Activated CD4-positive, alpha-beta memory T cell treated with anti-CD3 and anti-CD28 coated beads, Interleukin-2, amount 10 ng/mL, durations not matched to agents 7 days and 5 days (primary cell): ENCODE measurements around the gene GRAMD2A. TPM values are rescaled to one million over a fixed set of nuclear protein-coding genes. Genes with fewer than 3 reads are reported as not detected.

Experiments used
- CTCF ChIA-PET: fragments of 350-600 bp; sonication (Branson Sonifier 250); formaldehyde crosslinking; loops from one replicate; lab custom pipeline; 2021; ENCODE audit warnings: antibody characterized with exemption, inconsistent platforms; lab: Charles Lee
- POLR2A ChIA-PET: fragments of 350-600 bp; sonication (Branson Sonifier 250); formaldehyde crosslinking; loops from one replicate; lab custom pipeline; 2021; ENCODE audit warnings: antibody characterized with exemption; lab: Charles Lee
- DNase-seq: peaks from one replicate; pipeline ENCODE4 v3.0.0-alpha.2; 2020
- H3K27ac Mint-ChIP-seq: one replicate; pipeline ENCODE4 v1.8.0; 2021; ENCODE audit warnings: mild to moderate bottlenecking, mixed read lengths
- H3K27me3 Mint-ChIP-seq: one replicate; pipeline ENCODE4 v1.8.0; 2021; ENCODE audit warnings: mixed read lengths
- H3K36me3 Mint-ChIP-seq: one replicate; pipeline ENCODE4 v1.8.0; 2021; ENCODE audit warnings: low read depth, mixed read lengths
- H3K4me1 Mint-ChIP-seq: one replicate; pipeline ENCODE4 v1.8.0; 2021; ENCODE audit warnings: mixed read lengths
- H3K4me3 Mint-ChIP-seq: one replicate; pipeline ENCODE4 v1.8.0; 2021; ENCODE audit warnings: mild to moderate bottlenecking, mixed read lengths
- H3K9me3 Mint-ChIP-seq: one replicate; pipeline ENCODE4 v1.8.0; 2021; ENCODE audit warnings: mixed read lengths
- total RNA-seq, 2 experiments: library from RNA; stranded (reverse); gene quantifications; one replicate each; pipeline ENCODE4 v1.2.3, GENCODE V29; 2021

GRAMD2A gene
- total RNA-seq, 2 experiments from 2014 or later: not detected

- H3K27ac Mint-ChIP-seq: peak within 1 kb of the TSS; percentile 99
- H3K4me1 Mint-ChIP-seq: peaks cover 44% of the 10 kb centered on the region
- H3K9me3 Mint-ChIP-seq: no peaks in the 10 kb centered on the region
- H3K27me3 Mint-ChIP-seq: no peaks in the 10 kb centered on the region
- H3K36me3 Mint-ChIP-seq: peaks cover 32% of the 10 kb centered on the region
- ChIA-PET CTCF (interaction anchor here (1.0 to 1.6 kb wide), 5 partner anchors 12 to 242 kb away, joined by 3 to 6 read pairs (median 5); no protein-coding TSS in a partner anchor), POLR2A (interaction anchor here (0.7 to 5.1 kb wide), 26 partner anchors 9 to 455 kb away, joined by 3 to 61 read pairs (median 3); partner anchors contain the start of genes ARIH1, BBS4, GRAMD2A and HEXA)
- H3K4me3 Mint-ChIP-seq: peak within 1 kb of the TSS; percentile 100
- DNase-seq: peak; percentile 96
Observed at GRCh38 chr15:72231066-72231832, 33.7 kb upstream of the GRAMD2A start, which contains the start of gene PKM. PKM (minus strand) TSS chr15:72231190; CDS start chr15:72219097, 12,093 bp downstream.

DNA sequence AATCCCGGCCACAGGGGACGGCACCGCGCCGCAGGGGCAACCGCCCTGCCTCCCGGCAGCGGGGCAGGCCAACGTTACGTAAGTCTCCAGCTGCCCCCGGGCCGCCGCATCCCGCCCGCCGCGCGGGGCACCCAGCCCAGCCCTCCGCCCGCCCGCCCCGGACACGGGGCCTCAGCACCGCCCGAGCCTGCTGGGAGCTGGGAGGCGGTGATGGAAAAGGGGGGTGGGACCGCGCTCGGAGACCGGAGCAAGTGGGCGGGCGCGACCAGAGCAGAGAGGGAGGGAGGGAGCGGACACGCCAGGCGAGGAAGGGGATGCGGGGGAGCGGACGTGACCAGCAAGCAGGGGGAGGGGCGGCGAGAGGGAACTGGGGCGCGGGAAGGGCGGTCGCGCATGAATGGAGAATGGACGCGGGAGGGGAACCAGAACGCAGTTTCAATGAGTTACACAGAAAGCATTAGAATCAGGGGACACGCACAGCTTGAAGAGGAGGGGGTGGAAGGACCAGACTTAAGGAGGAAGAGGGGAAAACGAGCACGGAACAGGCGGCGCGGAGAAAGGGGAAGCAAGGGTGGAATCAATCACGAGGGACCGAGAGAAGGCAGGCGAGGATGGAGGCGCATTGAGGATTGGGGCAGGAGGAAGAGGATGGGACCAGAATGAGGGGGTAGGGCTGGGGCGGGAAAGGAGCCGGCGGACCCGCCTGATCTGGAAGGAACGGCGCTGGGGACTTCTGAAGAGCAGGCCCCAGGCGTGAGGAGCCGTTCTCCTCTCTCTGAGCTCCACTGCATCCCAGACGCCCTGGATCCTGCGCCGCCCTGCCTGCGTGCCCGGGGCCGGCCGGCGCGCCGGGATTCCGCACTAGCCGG is 32.8 kb upstream of the GRAMD2A start:
- Mint-ChIP-seq H3K4me3 (peak overlapping the region; percentile 100), H3K27me3 (no peaks in the 10 kb centered on the region), H3K27ac (peak overlapping the region; percentile 99), H3K9me3 (no peaks in the 10 kb centered on the region), H3K36me3 (peaks cover 39% of the 10 kb centered on the region), H3K4me1 (peaks cover 51% of the 10 kb centered on the region)
- POLR2A ChIA-PET: interaction anchor here (0.6 to 6.7 kb wide), 17 partner anchors 10 to 935 kb away, joined by 3 to 109 read pairs (median 4); partner anchors contain the start of genes ARIH1, BBS4, GRAMD2A and HEXA
- CTCF ChIA-PET: interaction anchor here (1.6 kb wide), 1 partner anchor 43 kb away, joined by 3 read pairs; no protein-coding TSS in a partner anchor
- DNase-seq: peak; percentile 79

- Mint-ChIP-seq H3K4me1 (peaks cover 54% of the 10 kb centered on the region), H3K36me3 (peaks cover 42% of the 10 kb centered on the region), H3K4me3 (peak overlapping the region; percentile 100), H3K27ac (peak overlapping the region; percentile 97), H3K27me3 (no peaks in the 10 kb centered on the region), H3K9me3 (no peaks in the 10 kb centered on the region)
- no peak for DNase-seq
- ChIA-PET POLR2A (interaction anchor here (0.6 to 6.7 kb wide), 12 partner anchors 10 to 934 kb away, joined by 3 to 109 read pairs (median 7); partner anchors contain the start of genes ARIH1, GRAMD2A, HEXA and PARP6), CTCF (interaction anchor here (1.6 to 3.9 kb wide), 2 partner anchors 31 to 44 kb away, joined by 3 to 28 read pairs; partner anchors contain the start of gene GRAMD2A)
Observed at GRCh38 chr15:72229947-72230196, 32.3 kb upstream of the GRAMD2A start.

DNA sequence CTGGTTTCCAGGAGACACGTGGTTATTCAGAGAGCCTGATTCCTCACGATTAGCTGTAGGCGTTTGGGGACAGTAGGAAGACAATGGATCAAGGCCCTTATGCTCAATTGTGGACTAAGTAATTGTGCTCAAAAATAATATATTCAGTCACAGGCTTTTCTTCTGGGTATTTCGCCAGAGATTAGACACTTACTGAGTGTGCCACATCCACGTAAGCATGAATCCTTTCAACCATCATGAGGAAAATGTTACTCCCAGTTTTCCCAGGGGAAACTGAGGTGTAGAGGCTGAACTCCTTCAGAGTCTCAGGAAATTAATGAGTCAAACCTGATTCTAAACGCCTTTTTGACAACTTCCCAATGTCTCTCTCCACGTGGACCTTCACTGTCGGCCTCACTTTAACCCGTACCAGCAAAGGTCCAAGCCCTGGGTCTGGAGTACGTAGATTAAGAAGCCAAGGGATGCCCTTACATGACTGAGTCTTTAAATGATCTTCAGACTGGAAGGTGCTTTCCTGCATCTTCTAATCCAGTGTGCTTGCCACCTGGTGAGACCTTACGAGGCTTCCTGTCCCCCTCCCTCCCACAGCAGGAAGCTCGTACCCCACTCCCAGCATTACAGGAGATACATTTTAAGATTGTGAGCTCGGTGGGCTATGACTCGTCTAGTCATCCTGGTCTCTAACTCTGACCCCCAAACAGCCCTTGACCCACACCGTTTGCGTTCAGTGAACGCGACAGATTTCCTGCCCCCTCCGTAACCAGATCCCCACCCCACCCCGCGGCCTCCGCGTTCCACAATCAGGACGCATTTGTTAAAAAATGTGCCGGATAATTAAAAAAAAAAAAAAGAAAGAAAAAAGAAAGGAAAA is 31.7 kb upstream of the GRAMD2A start:
- H3K36me3 Mint-ChIP-seq: peaks cover 44% of the 10 kb centered on the region
- H3K4me1 Mint-ChIP-seq: peaks cover 57% of the 10 kb centered on the region

GRCh38 chr15:72227720-72228119 is 30.1 kb upstream of the GRAMD2A start:
- H3K27me3 Mint-ChIP-seq: no peaks in the 10 kb centered on the region
- peak overlapping the region; percentile 97 for H3K27ac Mint-ChIP-seq
- DNase-seq: no peak
- peaks cover 60% of the 10 kb centered on the region for H3K36me3 Mint-ChIP-seq
- ChIA-PET CTCF (interaction anchor here (0.6 to 3.9 kb wide), 15 partner anchors 10 to 1731 kb away, joined by 3 to 30 read pairs (median 5); partner anchors contain the start of genes ARIH1 and GRAMD2A), POLR2A (interaction anchor here (0.8 to 6.7 kb wide), 11 partner anchors 11 to 248 kb away, joined by 4 to 109 read pairs (median 19); partner anchors contain the start of genes ARIH1, GRAMD2A, HEXA and PARP6)
- H3K9me3 Mint-ChIP-seq: no peaks in the 10 kb centered on the region
- H3K4me1 Mint-ChIP-seq: peaks cover 66% of the 10 kb centered on the region
- H3K4me3 Mint-ChIP-seq: peak overlapping the region; percentile 100

More for the DNA sequence above, 31.7 kb upstream of the GRAMD2A start:
- peak; percentile 38 for DNase-seq
- CTCF ChIA-PET: interaction anchor here (1.2 to 3.9 kb wide), 3 partner anchors 8 to 44 kb away, joined by 3 to 28 read pairs (median 5); partner anchors contain the start of gene GRAMD2A
- Mint-ChIP-seq H3K4me3 (peak overlapping the region; percentile 100), H3K27me3 (no peaks in the 10 kb centered on the region), H3K27ac (peak overlapping the region; percentile 97), H3K9me3 (no peaks in the 10 kb centered on the region)
- POLR2A ChIA-PET: interaction anchor here (0.6 to 6.7 kb wide), 10 partner anchors 9 to 934 kb away, joined by 3 to 109 read pairs (median 10); partner anchors contain the start of genes ARIH1, GRAMD2A, HEXA and PARP6

GRCh38 chr15:72227192-72227586 is 29.6 kb upstream of the GRAMD2A start:
- Mint-ChIP-seq H3K27ac (peak overlapping the region; percentile 97), H3K9me3 (no peaks in the 10 kb centered on the region), H3K4me1 (peaks cover 66% of the 10 kb centered on the region), H3K27me3 (no peaks in the 10 kb centered on the region), H3K4me3 (peak overlapping the region; percentile 100), H3K36me3 (peaks cover 65% of the 10 kb centered on the region)
- ChIA-PET CTCF (interaction anchor here (0.7 to 3.9 kb wide), 25 partner anchors 10 to 1732 kb away, joined by 3 to 30 read pairs (median 5); partner anchors contain the start of genes ARIH1, BBS4, GRAMD2A and HEXA), POLR2A (interaction anchor here (0.7 to 6.7 kb wide), 16 partner anchors 10 to 248 kb away, joined by 3 to 109 read pairs (median 14); partner anchors contain the start of genes ARIH1, GRAMD2A, HEXA and PARP6)
- peak; percentile 59 for DNase-seq

DNA sequence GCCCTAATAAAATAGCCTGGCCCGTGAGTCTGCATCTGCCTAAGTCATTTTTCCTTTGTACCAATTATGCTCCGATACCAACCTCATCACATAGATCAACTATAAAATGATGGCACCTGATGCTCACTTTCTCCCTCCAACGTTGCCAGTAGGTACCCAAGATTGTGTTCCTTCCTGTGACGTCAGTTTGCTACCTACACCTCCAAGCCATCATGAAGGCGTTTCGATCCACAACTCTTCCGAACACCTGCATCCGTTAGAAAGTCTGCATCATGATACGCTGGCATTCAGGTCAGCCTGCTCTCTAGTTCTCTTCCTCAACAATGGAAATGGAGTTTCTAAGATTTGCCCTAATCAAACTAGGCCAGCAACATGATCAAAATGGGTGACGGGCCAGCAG is 25.7 kb upstream of the GRAMD2A start:
- no peaks in the 10 kb centered on the region for H3K9me3 Mint-ChIP-seq
- H3K4me3 Mint-ChIP-seq: no peak overlapping the region
- H3K36me3 Mint-ChIP-seq: peaks cover 87% of the 10 kb centered on the region
- H3K27me3 Mint-ChIP-seq: no peaks in the 10 kb centered on the region
- ChIA-PET POLR2A (interaction anchor here (0.8 kb wide), 1 partner anchor 22 kb away, joined by 4 read pairs; no protein-coding TSS in a partner anchor), CTCF (interaction anchor here (0.7 to 0.9 kb wide), 3 partner anchors 16 to 64 kb away, joined by 3 to 4 read pairs (median 3); no protein-coding TSS in a partner anchor)
- no peak for DNase-seq
- peaks cover 78% of the 10 kb centered on the region for H3K4me1 Mint-ChIP-seq
- peak overlapping the region; percentile 5 for H3K27ac Mint-ChIP-seq

- Mint-ChIP-seq H3K36me3 (peaks cover 89% of the 10 kb centered on the region), H3K4me1 (peaks cover 74% of the 10 kb centered on the region), H3K27me3 (no peaks in the 10 kb centered on the region), H3K4me3 (no peak overlapping the region), H3K27ac (peak overlapping the region; percentile 47), H3K9me3 (no peaks in the 10 kb centered on the region)
- DNase-seq: no peak
- POLR2A ChIA-PET: interaction anchor here (0.8 to 1.0 kb wide), 2 partner anchors 21 kb away, joined by 3 to 4 read pairs; no protein-coding TSS in a partner anchor
- CTCF ChIA-PET: interaction anchor here (0.7 to 0.8 kb wide), 2 partner anchors 19 to 23 kb away, joined by 3 to 4 read pairs; no protein-coding TSS in a partner anchor
Observed at GRCh38 chr15:72222393-72222792, 24.8 kb upstream of the GRAMD2A start.

DNA sequence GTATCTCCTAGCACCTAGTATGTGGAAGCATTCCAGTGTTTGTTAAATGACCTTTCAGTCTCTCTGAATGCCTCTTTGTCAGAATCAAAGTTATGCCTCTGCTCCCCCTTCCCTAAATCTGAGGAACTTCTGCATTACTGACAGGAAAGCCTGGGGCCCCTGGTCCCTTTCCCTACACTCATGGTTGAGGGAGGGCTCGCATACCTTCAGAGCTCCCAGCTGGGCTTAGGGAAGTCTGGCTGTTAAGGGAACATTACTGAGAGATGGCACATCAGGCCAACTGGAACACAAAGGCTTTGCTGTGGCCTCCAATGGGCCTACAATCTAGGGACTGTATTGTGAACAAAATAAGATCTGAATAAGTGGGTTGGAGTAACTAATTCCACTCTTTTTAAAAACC is 23.1 kb upstream of the GRAMD2A start:
- H3K27me3 Mint-ChIP-seq: no peaks in the 10 kb centered on the region
- H3K27ac Mint-ChIP-seq: peak overlapping the region; percentile 7
- ChIA-PET POLR2A (interaction anchor here (0.8 to 1.6 kb wide), 3 partner anchors 9 to 54 kb away, joined by 3 to 6 read pairs (median 4); no protein-coding TSS in a partner anchor), CTCF (interaction anchor here (1.6 kb wide), 1 partner anchor 12 kb away, joined by 5 read pairs; no protein-coding TSS in a partner anchor)
- H3K36me3 Mint-ChIP-seq: peaks cover 83% of the 10 kb centered on the region
- DNase-seq: no peak
- no peak overlapping the region for H3K4me3 Mint-ChIP-seq
- H3K4me1 Mint-ChIP-seq: peaks cover 58% of the 10 kb centered on the region
- H3K9me3 Mint-ChIP-seq: no peaks in the 10 kb centered on the region

- Mint-ChIP-seq H3K27ac (no peak overlapping the region), H3K4me3 (no peak overlapping the region), H3K4me1 (peaks cover 28% of the 10 kb centered on the region), H3K27me3 (no peaks in the 10 kb centered on the region), H3K9me3 (no peaks in the 10 kb centered on the region), H3K36me3 (peaks cover 76% of the 10 kb centered on the region)
- ChIA-PET CTCF (interaction anchor here (1.7 to 2.3 kb wide), 2 partner anchors 10 to 17 kb away, joined by 7 to 11 read pairs; no protein-coding TSS in a partner anchor), POLR2A (interaction anchor here (1.6 to 3.7 kb wide), 2 partner anchors 10 to 20 kb away, joined by 5 to 21 read pairs; no protein-coding TSS in a partner anchor)
- no peak for DNase-seq
Observed at GRCh38 chr15:72217216-72217615, 19.6 kb upstream of the GRAMD2A start.
